Measurements from ENCODE around the gene NR2E3. TPM values are rescaled to one million over a fixed set of nuclear protein-coding genes. Genes with fewer than 3 reads are reported as not detected.
A peak's percentile ranks its signal among the peaks of the same experiment; 100 is the strongest.

Gene NR2E3
- polyA plus RNA-seq, 1 donor from 2014 or later: 0.78 TPM

- Mint-ChIP-seq H3K4me1 (peaks cover 0 to 11% (median 8%) of the 10 kb centered on the region in 3 donors), H3K27me3 (peaks cover 12% of the 10 kb centered on the region), H3K36me3 (no peaks in the 10 kb centered on the region), H3K9me3 (no peaks in the 10 kb centered on the region), H3K4me3 (no peak overlapping the region), H3K27ac (no peak overlapping the region)
Observed at GRCh38 chr15:71784719-71785118, 25.6 kb upstream of the NR2E3 start.

GRCh38 chr15:71785996-71786395, 24.4 kb upstream of the NR2E3 start:
- H3K4me3 Mint-ChIP-seq: no peak overlapping the region
- H3K4me1 Mint-ChIP-seq: peaks cover 0 to 6% (median 4%) of the 10 kb centered on the region in 3 donors
- no peak overlapping the region for H3K27ac Mint-ChIP-seq
- no peaks in the 10 kb centered on the region for H3K9me3 Mint-ChIP-seq
- peaks cover 16% of the 10 kb centered on the region for H3K27me3 Mint-ChIP-seq
- no peaks in the 10 kb centered on the region for H3K36me3 Mint-ChIP-seq

- H3K4me1 Mint-ChIP-seq: peaks cover 0 to 2% (median 0%) of the 10 kb centered on the region in 3 donors
- H3K27ac Mint-ChIP-seq: no peak overlapping the region
- H3K9me3 Mint-ChIP-seq: no peaks in the 10 kb centered on the region
- H3K4me3 Mint-ChIP-seq: no peak overlapping the region
- peaks cover 11% of the 10 kb centered on the region for H3K27me3 Mint-ChIP-seq
- no peaks in the 10 kb centered on the region for H3K36me3 Mint-ChIP-seq
Observed at GRCh38 chr15:71786673-71787072, 23.7 kb upstream of the NR2E3 start.

- H3K27me3 Mint-ChIP-seq: peaks cover 11% of the 10 kb centered on the region
Observed at GRCh38 chr15:71788646-71789579, 21.4 kb upstream of the NR2E3 start.

GRCh38 chr15:71789616-71790015, 20.7 kb upstream of the NR2E3 start:
- H3K27ac Mint-ChIP-seq: no peak overlapping the region
- no peak overlapping the region for H3K4me3 Mint-ChIP-seq
- peaks cover 0 to 2% (median 0%) of the 10 kb centered on the region in 3 donors for H3K4me1 Mint-ChIP-seq
- no peaks in the 10 kb centered on the region for H3K36me3 Mint-ChIP-seq
- no peaks in the 10 kb centered on the region for H3K9me3 Mint-ChIP-seq
- H3K27me3 Mint-ChIP-seq: peaks cover 9% of the 10 kb centered on the region

More at GRCh38 chr15:71788646-71789579, 21.4 kb upstream of the NR2E3 start:
- Mint-ChIP-seq H3K36me3 (no peaks in the 10 kb centered on the region), H3K9me3 (no peaks in the 10 kb centered on the region), H3K4me3 (no peak overlapping the region), H3K27ac (no peak overlapping the region), H3K4me1 (peaks cover 0 to 2% (median 0%) of the 10 kb centered on the region in 3 donors)

GRCh38 chr15:71790081-71790480, 20.3 kb upstream of the NR2E3 start:
- Mint-ChIP-seq H3K4me1 (peaks cover 0 to under 1% (median 0%) of the 10 kb centered on the region in 3 donors), H3K4me3 (no peak overlapping the region), H3K9me3 (no peaks in the 10 kb centered on the region), H3K27me3 (peaks cover 9% of the 10 kb centered on the region), H3K36me3 (no peaks in the 10 kb centered on the region), H3K27ac (no peak overlapping the region)

GRCh38 chr15:71791975-71792374, 18.4 kb upstream of the NR2E3 start:
- no peaks in the 10 kb centered on the region for H3K4me1 Mint-ChIP-seq
- no peaks in the 10 kb centered on the region for H3K9me3 Mint-ChIP-seq
- no peak overlapping the region for H3K4me3 Mint-ChIP-seq
- H3K36me3 Mint-ChIP-seq: no peaks in the 10 kb centered on the region
- H3K27me3 Mint-ChIP-seq: peaks cover 6% of the 10 kb centered on the region
- H3K27ac Mint-ChIP-seq: no peak overlapping the region

- no peak overlapping the region for H3K4me3 Mint-ChIP-seq
- peaks cover 4% of the 10 kb centered on the region for H3K27me3 Mint-ChIP-seq
- H3K27ac Mint-ChIP-seq: no peak overlapping the region
- H3K4me1 Mint-ChIP-seq: no peaks in the 10 kb centered on the region
- no peaks in the 10 kb centered on the region for H3K9me3 Mint-ChIP-seq
- H3K36me3 Mint-ChIP-seq: no peaks in the 10 kb centered on the region
Observed at GRCh38 chr15:71792521-71792920, 17.8 kb upstream of the NR2E3 start.

- H3K27ac Mint-ChIP-seq: no peak overlapping the region
- H3K27me3 Mint-ChIP-seq: peaks cover 10% of the 10 kb centered on the region
Observed at GRCh38 chr15:71798641-71799040, 11.7 kb upstream of the NR2E3 start.

DNA sequence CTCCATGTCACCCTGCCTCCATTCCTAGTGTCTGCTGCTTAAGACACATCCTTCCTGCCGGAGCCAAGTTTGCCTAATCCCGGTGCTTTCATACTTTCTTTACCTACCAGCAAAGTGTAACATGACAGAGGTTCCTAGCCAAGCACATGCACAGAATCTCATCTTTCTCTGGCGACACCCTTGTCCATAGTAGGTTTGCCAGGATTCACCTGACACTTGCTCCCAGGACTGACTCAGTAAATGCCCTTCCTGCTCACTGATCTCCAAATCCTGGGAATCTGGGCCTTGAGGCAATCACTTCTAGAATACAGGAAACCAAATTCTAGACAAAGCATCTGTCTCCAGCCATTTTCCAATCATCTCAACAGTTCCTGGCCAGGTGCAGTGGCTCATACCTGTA, 10.2 kb upstream of the NR2E3 start:
- Mint-ChIP-seq H3K36me3 (no peaks in the 10 kb centered on the region), H3K9me3 (no peaks in the 10 kb centered on the region), H3K4me1 (no peaks in the 10 kb centered on the region), H3K27me3 (peaks cover 10% of the 10 kb centered on the region), H3K27ac (peak overlapping the region in 1 of 3 donors; percentile 80), H3K4me3 (no peak overlapping the region)

More at GRCh38 chr15:71798641-71799040, 11.7 kb upstream of the NR2E3 start:
- no peak overlapping the region for H3K4me3 Mint-ChIP-seq
- no peaks in the 10 kb centered on the region for H3K9me3 Mint-ChIP-seq
- H3K36me3 Mint-ChIP-seq: no peaks in the 10 kb centered on the region
- H3K4me1 Mint-ChIP-seq: no peaks in the 10 kb centered on the region

GRCh38 chr15:71800835-71801745, 9.3 kb upstream of the NR2E3 start:
- H3K4me1 Mint-ChIP-seq: no peaks in the 10 kb centered on the region
- H3K9me3 Mint-ChIP-seq: no peaks in the 10 kb centered on the region
- H3K36me3 Mint-ChIP-seq: no peaks in the 10 kb centered on the region
- H3K27ac Mint-ChIP-seq: no peak overlapping the region
- no peak overlapping the region for H3K4me3 Mint-ChIP-seq
- H3K27me3 Mint-ChIP-seq: peaks cover 12% of the 10 kb centered on the region

- no peak overlapping the region for H3K4me3 Mint-ChIP-seq
- no peaks in the 10 kb centered on the region for H3K36me3 Mint-ChIP-seq
- H3K27ac Mint-ChIP-seq: no peak overlapping the region
- no peaks in the 10 kb centered on the region for H3K9me3 Mint-ChIP-seq
- H3K4me1 Mint-ChIP-seq: no peaks in the 10 kb centered on the region
- H3K27me3 Mint-ChIP-seq: peaks cover 12% of the 10 kb centered on the region
Observed at GRCh38 chr15:71801935-71802655, 8.3 kb upstream of the NR2E3 start.

- Mint-ChIP-seq H3K4me1 (no peaks in the 10 kb centered on the region), H3K27me3 (peaks cover 12% of the 10 kb centered on the region), H3K27ac (peak overlapping the region in 1 of 3 donors; percentile 43), H3K9me3 (no peaks in the 10 kb centered on the region), H3K4me3 (no peak overlapping the region), H3K36me3 (no peaks in the 10 kb centered on the region)
Observed at GRCh38 chr15:71802770-71803169, 7.6 kb upstream of the NR2E3 start.

GRCh38 chr15:71804226-71804625, 6.1 kb upstream of the NR2E3 start:
- H3K36me3 Mint-ChIP-seq: no peaks in the 10 kb centered on the region
- H3K4me1 Mint-ChIP-seq: no peaks in the 10 kb centered on the region
- H3K27me3 Mint-ChIP-seq: peaks cover 10% of the 10 kb centered on the region
- no peaks in the 10 kb centered on the region for H3K9me3 Mint-ChIP-seq
- no peak overlapping the region for H3K4me3 Mint-ChIP-seq
- peak overlapping the region in 1 of 3 donors; percentile 57 for H3K27ac Mint-ChIP-seq

All from IgD-negative memory B cell (primary cell).